AG09309 (cell line): ENCODE measurements around the gene RALGAPB.

Experiments
- DNase-seq: peaks from one replicate; pipeline ENCODE4 v3.0.0-alpha.2; 2010; ENCODE audit warnings: low read depth
- H3K4me3 ChIP-seq: 2 replicates; pipeline ENCODE4 v1.5.1; 2011; ENCODE audit warnings: mild to moderate bottlenecking, low read depth, low read length, moderate library complexity; ENCODE audit not compliant: control insufficient read depth
- TF ChIP-seq, protein P1 (sequence below): IDR thresholded peaks from 2 replicates; pipeline ENCODE4 v1.5.1; 2011; ENCODE audit warnings: mild to moderate bottlenecking, low read depth, low read length, inconsistent platforms; ENCODE audit not compliant: insufficient read depth, control insufficient read depth; ENCODE audit errors: missing control alignments

The RALGAPB gene

DNA sequence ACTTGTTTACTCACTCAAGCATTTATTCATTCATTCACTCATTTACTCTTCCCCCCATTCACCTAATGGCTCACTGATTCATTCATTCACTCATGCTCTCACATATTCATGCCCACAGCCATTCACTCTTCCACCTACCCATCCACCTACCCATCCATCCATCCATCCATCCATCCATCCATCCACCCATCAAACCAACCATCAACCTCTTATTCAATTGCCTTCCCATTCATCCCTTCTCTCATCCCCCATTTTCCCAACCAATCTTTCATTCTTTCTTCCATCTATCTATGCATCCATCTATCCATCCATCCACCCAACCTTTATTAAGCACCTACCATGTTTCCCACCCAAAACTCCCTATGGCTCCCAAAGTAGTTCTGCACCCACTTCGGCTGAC lies 127.4 kb downstream of the RALGAPB start:
- H3K4me3 ChIP-seq: no peak overlapping the region
- TF ChIP-seq, protein P1, sequence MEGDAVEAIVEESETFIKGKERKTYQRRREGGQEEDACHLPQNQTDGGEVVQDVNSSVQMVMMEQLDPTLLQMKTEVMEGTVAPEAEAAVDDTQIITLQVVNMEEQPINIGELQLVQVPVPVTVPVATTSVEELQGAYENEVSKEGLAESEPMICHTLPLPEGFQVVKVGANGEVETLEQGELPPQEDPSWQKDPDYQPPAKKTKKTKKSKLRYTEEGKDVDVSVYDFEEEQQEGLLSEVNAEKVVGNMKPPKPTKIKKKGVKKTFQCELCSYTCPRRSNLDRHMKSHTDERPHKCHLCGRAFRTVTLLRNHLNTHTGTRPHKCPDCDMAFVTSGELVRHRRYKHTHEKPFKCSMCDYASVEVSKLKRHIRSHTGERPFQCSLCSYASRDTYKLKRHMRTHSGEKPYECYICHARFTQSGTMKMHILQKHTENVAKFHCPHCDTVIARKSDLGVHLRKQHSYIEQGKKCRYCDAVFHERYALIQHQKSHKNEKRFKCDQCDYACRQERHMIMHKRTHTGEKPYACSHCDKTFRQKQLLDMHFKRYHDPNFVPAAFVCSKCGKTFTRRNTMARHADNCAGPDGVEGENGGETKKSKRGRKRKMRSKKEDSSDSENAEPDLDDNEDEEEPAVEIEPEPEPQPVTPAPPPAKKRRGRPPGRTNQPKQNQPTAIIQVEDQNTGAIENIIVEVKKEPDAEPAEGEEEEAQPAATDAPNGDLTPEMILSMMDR: no peak
- DNase-seq: no peak

DNA sequence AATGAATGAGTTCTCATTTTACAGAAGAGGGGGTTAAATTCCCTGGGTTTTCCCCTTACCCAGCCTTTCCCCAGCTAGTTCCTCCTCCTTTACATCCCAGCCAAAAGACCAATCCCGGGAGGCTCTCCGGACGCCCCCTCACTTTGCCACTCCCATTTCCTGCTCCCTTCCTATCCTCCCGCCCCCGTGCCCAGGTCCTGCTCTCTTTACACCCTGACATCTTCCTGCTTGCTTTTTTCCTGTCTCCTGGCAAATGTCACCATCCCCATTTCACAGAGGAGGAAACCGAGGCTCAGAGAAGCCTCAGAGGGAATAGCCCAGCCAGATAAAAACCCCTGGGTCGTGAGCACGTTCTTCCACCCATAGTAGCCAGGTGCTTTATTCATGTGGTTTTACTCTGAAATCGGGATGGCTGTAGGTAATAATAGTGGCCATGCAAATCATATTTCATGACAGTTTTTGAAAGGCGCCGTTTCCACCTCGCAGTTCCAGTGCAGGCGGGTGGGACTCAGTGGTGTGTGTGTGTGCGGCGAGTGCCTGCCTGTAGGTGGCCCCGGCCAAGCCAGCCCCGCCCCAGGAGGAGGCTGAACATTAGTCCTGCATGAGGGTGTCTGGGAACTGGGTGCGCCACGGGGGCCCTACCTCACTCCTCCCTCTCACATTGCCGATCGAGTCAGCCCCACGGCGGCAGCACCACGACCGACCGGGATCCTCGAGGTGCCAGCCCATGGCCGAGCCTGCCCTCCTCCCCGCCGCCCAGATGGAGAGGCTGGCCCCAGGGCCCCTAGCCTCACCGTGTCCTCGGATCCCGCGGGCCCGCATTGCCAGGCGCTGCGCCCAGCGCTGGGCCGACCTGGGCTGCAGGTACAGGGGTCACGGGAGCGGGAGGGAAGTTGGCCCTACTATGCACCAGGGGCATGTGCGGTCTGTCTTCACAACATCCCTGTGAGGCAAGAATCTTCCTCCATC lies 128.9 kb downstream of the RALGAPB start, which contains the start of gene ARHGAP40:
Gene ARHGAP40, plus strand, starts transcription at position 594 of the 969 bp plus-strand sequence.
- no peak within 1 kb of the TSS; the same call in 1 of the 2 replicates for H3K4me3 ChIP-seq
- TF ChIP-seq, protein P1: peak; percentile 40
- DNase-seq: no peak

DNA sequence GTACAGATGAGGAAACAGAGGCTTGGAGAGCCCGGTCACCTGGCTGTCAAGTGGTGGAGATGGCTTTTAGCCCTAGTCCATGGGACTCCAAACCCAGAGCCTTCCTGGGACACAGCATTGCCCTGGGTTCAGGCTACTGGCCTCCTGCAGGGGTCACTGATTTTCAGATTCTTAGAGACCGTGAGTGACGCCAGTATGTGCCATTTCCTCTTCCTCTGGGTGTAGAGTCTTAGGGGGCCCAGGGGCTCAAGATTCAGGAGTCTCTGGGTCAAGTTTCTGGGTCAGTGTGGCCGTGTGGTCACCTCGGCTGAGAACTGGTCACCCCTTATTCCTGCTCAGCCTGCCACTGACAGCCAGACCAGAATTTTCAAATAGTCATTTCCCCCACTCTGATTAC lies 129.5 kb downstream of the RALGAPB start:
- no peak for DNase-seq
- TF ChIP-seq, protein P1: no peak
- H3K4me3 ChIP-seq: no peak overlapping the region

DNA sequence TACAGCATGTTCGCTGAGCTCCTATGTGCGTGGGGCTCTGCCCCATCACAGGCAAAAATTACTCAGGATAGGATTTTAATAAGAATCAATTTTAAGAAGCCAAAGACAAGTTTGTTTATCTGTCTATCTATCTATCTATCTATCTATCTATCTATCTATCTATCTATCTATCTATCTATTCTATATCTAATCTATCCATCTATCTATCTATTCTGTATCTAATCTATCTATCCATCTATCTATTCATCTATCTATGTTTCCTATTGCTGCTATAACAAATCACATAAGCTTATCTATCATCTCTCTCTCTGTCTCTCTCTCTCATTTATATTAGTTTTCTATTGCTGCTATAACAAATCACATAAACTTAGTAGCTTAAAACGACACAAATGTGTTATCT lies 130.6 kb downstream of the RALGAPB start:
- TF ChIP-seq, protein P1: no peak
- DNase-seq: no peak
- H3K4me3 ChIP-seq: no peak overlapping the region

DNA sequence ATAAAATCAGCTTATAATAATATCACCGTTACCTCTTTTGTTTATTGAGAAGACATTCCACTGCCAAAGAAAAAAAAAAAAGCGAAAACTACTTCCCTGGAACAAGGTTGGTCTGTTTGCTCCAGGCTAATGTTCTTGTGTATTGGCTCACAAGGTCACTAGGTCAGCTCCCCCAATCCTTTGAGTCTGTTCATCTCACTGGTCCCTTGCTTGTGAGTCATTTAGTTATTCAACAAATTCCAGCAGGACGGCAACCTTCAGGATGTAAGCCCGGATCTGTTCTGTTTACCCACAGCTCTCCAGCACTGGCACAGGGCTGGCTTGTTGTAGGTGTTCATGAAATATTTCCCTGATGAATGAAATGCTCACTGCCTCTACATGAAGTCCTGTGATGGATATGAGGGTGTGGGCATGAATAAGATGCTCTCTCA lies 132.2 kb downstream of the RALGAPB start:
- H3K4me3 ChIP-seq: no peak overlapping the region
- TF ChIP-seq, protein P1: no peak
- no peak for DNase-seq

DNA sequence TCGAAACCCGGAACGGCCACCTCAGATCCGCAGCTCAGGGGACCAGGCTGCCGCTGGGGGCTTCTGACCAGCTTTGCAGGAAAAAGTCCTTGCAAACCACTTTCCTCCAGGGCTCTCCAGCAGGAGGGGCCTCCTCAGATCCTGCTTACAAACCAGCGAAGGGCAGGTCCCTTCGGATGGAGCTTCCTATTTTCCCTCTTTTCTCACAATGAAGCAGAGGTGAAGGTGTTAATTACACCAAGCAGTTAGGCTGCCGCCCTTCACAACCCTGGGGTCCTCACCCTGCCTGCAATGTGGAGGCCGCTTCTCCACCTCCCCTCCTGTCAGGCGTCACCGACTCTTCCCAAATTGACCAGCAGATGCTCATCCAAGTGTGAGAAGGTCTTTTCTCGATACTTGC lies 134.7 kb downstream of the RALGAPB start:
- H3K4me3 ChIP-seq: no peak overlapping the region
- no peak for DNase-seq
- TF ChIP-seq, protein P1: no peak
